Fibroblast of peridontal ligament (primary cell): ENCODE results near the gene CLEC3B.
"Not testable (repeated sequence)": the region's sequence is repeated elsewhere in the genome, so short reads cannot be mapped to it uniquely, and the experiment has no call there.

Experiments used
- DNase-seq: peaks from one replicate; pipeline ENCODE4 v3.0.0-alpha.2; 2010; ENCODE audit errors: extremely low read depth

The CLEC3B gene

DNA sequence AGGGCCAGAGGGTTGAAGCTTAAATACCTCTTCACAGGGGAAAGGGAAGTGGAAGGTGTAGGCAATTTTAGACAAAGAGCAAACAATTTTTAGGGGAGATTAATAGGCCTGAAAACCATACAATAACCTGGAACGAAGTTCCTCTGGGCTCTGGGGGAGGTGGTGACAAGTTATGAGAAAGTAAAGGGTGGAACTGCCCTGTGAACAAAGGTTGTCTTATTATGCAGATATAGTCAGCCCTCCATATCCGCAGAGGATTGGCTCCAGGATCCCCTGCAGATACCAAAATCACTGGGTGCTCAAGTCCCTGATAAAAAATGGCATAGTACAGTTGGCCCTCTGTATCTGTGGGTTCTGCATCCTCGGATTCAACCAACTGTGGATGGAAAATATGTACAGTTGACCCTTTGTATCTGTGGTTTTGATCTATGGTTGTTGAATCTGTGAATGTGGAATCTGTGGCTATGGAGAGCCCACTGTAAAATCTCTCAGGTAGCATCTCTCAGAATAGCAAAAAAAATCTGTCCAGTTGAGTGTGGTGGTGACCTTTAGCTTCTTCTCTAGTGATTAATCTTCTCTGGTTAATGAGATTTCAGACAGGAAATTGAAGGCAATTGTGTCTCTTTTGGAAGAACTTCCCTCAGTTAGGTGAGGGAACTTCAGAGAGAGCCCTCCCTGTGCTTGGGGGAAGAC, 40.2 kb downstream of the CLEC3B start:
- DNase-seq, result no peak

DNA sequence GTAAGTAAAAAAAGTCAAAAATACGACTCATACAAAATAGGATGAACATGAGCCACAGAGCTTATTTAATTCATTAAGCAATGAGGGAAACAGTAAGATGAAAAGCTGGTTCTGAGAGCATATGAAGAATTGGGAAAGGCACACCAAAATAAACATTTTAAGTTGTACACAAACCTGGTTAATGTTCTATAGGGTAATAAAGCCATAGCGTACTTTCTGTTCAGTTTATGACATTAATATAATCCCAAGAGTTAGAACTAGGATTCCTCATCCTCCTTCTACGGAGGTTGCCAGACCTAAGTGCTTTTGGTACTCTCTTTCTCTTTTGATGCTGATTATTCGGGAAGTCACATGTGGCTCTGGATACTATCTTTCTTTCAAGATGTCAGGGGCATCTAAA, 41.4 kb downstream of the CLEC3B start:
- no peak for DNase-seq

GRCh38 chr3:45067941-45068340, 41.8 kb downstream of the CLEC3B start:
- no peak for DNase-seq

GRCh38 chr3:45071075-45071474, 45.0 kb downstream of the CLEC3B start:
- no peak for DNase-seq

GRCh38 chr3:45075821-45076625, 49.9 kb downstream of the CLEC3B start:
- no peak for DNase-seq

DNA sequence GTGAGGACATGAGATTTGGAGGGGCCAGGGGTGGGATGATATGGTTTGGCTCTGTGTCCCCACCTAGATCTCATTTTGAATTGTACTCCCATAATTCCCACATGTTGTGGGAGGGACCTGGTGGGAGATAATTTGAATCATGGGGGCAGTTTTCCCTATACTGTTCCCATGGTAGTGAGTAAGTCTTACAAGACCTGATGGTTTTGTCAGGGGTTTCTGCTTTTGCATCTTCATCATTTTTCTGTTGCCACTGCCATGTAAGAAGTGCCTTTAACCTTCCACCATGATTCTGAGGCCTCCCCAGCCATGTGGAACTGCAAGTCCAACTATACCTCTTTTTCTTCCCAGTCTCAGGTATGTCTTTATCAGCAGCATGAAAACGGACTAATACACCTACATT, 52.2 kb downstream of the CLEC3B start:
- DNase-seq, result not testable (repeated sequence)

- DNase-seq, result no peak
Measured at GRCh38 chr3:45078910-45079522, 52.9 kb downstream of the CLEC3B start.

GRCh38 chr3:45079715-45080114, 53.6 kb downstream of the CLEC3B start:
- DNase-seq, result no peak

GRCh38 chr3:45080824-45081223, 54.7 kb downstream of the CLEC3B start:
- DNase-seq, result no peak

DNA sequence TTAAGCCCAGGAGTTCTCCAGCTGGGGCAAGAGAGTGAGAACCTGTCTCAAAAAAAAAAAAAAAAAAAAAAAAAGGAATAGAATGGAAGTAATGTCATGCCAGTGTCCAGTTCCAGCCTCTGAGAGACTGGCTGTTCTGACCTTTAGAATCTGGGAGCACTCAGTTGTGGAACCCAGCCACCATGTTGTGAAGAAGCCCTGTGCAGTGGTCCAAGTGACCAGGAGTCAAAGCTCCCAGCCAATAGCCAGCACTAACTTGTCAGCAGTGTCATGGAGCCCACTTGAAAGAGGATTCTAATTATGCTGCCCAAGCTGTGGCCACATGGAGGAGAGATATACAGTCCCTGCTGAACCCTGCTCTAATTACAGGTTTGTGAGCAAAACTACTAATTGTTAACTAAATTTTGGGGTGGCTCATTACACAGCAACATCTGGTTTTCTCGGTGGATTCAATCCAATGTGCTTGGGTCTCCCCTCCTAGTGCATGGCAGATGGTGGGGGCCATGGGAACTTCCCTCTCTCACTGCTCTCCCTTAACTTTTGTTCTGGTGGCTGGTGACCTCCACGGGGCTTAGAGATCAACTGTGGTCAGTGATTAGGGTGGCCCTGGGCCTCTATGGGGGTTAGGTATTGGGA, 55.5 kb downstream of the CLEC3B start:
- no peak for DNase-seq

- peak; percentile 82 for DNase-seq
Measured at GRCh38 chr3:45082142-45082538, 56.0 kb downstream of the CLEC3B start.

DNA sequence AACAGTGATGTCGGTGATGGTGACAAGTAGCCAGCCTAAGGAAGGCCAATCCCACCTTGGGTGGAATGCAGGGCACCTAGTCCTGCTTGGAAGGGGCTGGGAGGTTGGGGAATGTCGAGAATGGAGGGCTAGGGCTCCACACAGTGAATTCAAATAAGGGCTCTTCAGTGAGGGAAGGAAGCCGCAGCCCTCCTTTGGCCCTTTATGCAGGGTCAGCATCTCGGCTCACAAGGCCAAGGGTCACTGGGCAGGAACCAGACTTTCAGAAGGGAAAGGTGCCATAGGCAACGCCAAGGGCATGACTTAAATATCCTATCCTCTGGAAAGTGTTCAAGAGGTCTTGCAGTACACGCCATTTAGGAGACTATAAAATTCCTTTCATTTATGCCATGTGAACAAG, 56.9 kb downstream of the CLEC3B start:
- no peak for DNase-seq

DNA sequence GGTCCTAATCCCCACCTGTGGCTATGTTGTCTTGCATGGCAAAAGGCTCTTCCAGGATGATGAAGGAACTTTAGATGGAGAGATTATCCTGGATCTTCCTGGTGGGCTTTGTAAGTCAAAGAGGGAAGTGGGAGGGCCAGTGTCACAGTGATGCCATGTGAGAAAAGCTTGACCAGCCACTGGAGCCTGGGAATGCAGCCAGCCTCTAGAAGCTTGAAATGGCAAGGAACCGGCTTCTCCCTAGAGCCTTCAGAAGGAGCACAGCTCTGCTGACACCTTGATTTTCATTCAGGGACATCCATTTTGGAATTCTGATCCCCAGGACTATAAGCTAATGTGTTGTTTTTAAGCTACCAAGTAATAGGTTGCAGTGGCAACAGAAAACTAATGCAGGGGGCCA, 58.3 kb downstream of the CLEC3B start:
- no peak for DNase-seq

DNA sequence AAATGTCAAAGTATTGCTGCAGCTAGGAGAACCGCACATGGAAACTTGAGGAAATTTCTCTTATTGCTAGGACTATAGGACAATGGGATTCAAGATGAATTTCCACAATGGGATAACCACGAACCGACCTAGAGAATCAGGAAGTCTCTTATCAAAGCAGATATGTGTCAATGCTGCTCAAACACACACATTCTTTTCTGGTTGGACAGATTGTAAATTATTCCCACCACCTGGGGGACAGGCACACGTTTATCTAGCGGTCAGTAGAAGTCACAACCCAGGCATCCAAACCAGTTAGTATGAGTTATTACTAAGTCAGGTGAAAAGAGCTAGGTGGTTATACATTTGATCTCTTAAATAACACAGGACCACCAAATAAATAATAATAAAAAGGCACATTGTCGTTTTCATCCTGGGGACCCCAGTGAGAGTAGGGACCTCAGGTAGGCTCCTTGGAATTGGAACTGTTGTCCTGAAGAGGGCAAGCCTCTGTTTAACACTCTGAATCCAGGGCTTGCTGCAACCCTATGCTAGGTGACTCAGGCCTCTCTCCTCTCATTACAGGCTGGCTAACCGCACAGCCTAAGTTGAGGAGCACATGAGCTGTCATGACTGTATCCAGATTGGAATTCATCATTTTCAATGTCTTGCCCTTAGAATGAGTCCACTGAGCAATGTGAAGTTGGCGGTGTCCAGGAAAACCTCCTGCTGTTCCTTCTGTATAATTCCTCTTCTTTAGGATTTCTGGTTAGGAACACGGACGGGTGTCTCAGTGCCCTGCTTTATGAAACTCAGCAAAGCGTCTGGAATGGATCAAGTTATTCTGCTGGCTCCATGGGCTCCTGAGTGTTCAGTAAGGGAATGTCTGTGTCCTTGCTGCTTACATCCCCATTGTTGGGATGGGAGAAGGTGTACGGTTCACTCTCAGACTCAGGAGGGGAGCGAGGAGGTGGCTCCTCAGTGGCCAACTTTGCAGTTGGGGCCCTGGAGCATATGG, 59.0 kb downstream of the CLEC3B start:
- DNase-seq, result peak; percentile 94
